Neural crest cell (in vitro differentiated cells): ENCODE measurements around the gene CACNG4. TPM values are rescaled to one million over a fixed set of nuclear protein-coding genes. Genes with fewer than 3 reads are reported as not detected.
"Not testable (repeated sequence)": the region's sequence is repeated elsewhere in the genome, so short reads cannot be mapped to it uniquely, and the experiment has no call there.

Experiments used
- DNase-seq: peaks from one replicate; pipeline ENCODE4 v3.0.0; 2021; ENCODE audit warnings: low read depth, mixed read lengths, low spot score
- H3K27ac Mint-ChIP-seq: one replicate; pipeline ENCODE4 v1.8.0; 2021; ENCODE audit warnings: mild to moderate bottlenecking, mixed read lengths; ENCODE audit not compliant: unreplicated experiment
- H3K27me3 Mint-ChIP-seq: 2 replicates; pipeline ENCODE4 v1.8.0; 2021; ENCODE audit warnings: low read depth, mild to moderate bottlenecking, mixed read lengths
- H3K36me3 Mint-ChIP-seq: 2 replicates; pipeline ENCODE4 v1.8.0; 2021; ENCODE audit warnings: low read depth, mild to moderate bottlenecking, mixed read lengths
- H3K4me1 Mint-ChIP-seq: 2 replicates; pipeline ENCODE4 v1.8.0; 2021; ENCODE audit warnings: mixed read lengths
- H3K4me3 Mint-ChIP-seq: one replicate; pipeline ENCODE4 v1.8.0; 2021; ENCODE audit warnings: mild to moderate bottlenecking, mixed read lengths
- H3K9me3 Mint-ChIP-seq: 2 replicates; pipeline ENCODE4 v1.8.0; 2021; ENCODE audit warnings: mixed read lengths
- CTCF ChIP-seq: fragments of 200-600 bp; sonication (generic); conservative IDR thresholded peaks from 2 replicates; pipeline ENCODE4 v1.5.0; 2021; ENCODE audit warnings: antibody characterized with exemption, mild to moderate bottlenecking
- total RNA-seq: library from RNA; stranded (reverse); gene quantifications from 2 replicates; pipeline ENCODE4 v1.2.1, GENCODE V29; 2021

The CACNG4 gene
- total RNA-seq, 1 donor from 2014 or later = 38.4 TPM

GRCh38 chr17:66968916-66969315 is 4.4 kb downstream of the CACNG4 start:
- H3K9me3 Mint-ChIP-seq = no peaks in the 10 kb centered on the region
- H3K27me3 Mint-ChIP-seq = peaks cover 35% of the 10 kb centered on the region
- peak overlapping the region; percentile 47 for H3K4me3 Mint-ChIP-seq
- TF ChIP-seq CTCF = no peak
- peaks cover 42% of the 10 kb centered on the region for H3K4me1 Mint-ChIP-seq
- no peak overlapping the region for H3K27ac Mint-ChIP-seq
- DNase-seq = no peak
- peaks cover 3% of the 10 kb centered on the region for H3K36me3 Mint-ChIP-seq

- Mint-ChIP-seq H3K27ac (peak overlapping the region; percentile 10), H3K36me3 (peaks cover 3% of the 10 kb centered on the region), H3K27me3 (peaks cover 29% of the 10 kb centered on the region), H3K4me1 (peaks cover 42% of the 10 kb centered on the region), H3K4me3 (peak overlapping the region; percentile 32), H3K9me3 (no peaks in the 10 kb centered on the region)
- TF ChIP-seq CTCF = no peak
- DNase-seq = no peak
These were observed 5.6 kb downstream of the CACNG4 start for GRCh38 chr17:66970140-66970539.

GRCh38 chr17:66970797-66971196 is 6.3 kb downstream of the CACNG4 start:
- peak overlapping the region; percentile 32 for H3K4me3 Mint-ChIP-seq
- peak overlapping the region; percentile 57 for H3K27ac Mint-ChIP-seq

GRCh38 chr17:66971264-66971663 is 6.8 kb downstream of the CACNG4 start:
- Mint-ChIP-seq H3K27ac (peak overlapping the region; percentile 59), H3K4me1 (peaks cover 40% of the 10 kb centered on the region), H3K36me3 (peaks cover 3% of the 10 kb centered on the region), H3K27me3 (peaks cover 22% of the 10 kb centered on the region), H3K9me3 (no peaks in the 10 kb centered on the region), H3K4me3 (no peak overlapping the region)
- TF ChIP-seq CTCF = no peak
- DNase-seq = no peak

More at GRCh38 chr17:66970797-66971196, 6.3 kb downstream of the CACNG4 start:
- H3K4me1 Mint-ChIP-seq = peaks cover 42% of the 10 kb centered on the region
- H3K36me3 Mint-ChIP-seq = peaks cover 3% of the 10 kb centered on the region
- no peak for TF ChIP-seq CTCF
- H3K9me3 Mint-ChIP-seq = no peaks in the 10 kb centered on the region
- DNase-seq = no peak
- H3K27me3 Mint-ChIP-seq = peaks cover 26% of the 10 kb centered on the region

GRCh38 chr17:66971730-66972441 is 7.4 kb downstream of the CACNG4 start:
- Mint-ChIP-seq H3K9me3 (no peaks in the 10 kb centered on the region), H3K4me1 (peaks cover 37% of the 10 kb centered on the region), H3K36me3 (peaks cover 3% of the 10 kb centered on the region), H3K27me3 (peaks cover 15% of the 10 kb centered on the region), H3K4me3 (no peak overlapping the region), H3K27ac (no peak overlapping the region)
- DNase-seq = no peak
- TF ChIP-seq CTCF = no peak

- not testable (repeated sequence) for H3K36me3 Mint-ChIP-seq, DNase-seq, H3K27ac Mint-ChIP-seq, H3K9me3 Mint-ChIP-seq, H3K4me3 Mint-ChIP-seq
- Mint-ChIP-seq H3K27me3 (peaks cover 12% of the 10 kb centered on the region), H3K4me1 (peaks cover 37% of the 10 kb centered on the region)
These were observed 7.9 kb downstream of the CACNG4 start for GRCh38 chr17:66972442-66972830.
